ENCODE results near the gene BABAM2. TPM values are rescaled to one million over a fixed set of nuclear protein-coding genes. Genes with fewer than 3 reads are reported as not detected.

The BABAM2 gene
- total RNA-seq, 1 donor from 2014 or later, result 58.9 TPM

DNA sequence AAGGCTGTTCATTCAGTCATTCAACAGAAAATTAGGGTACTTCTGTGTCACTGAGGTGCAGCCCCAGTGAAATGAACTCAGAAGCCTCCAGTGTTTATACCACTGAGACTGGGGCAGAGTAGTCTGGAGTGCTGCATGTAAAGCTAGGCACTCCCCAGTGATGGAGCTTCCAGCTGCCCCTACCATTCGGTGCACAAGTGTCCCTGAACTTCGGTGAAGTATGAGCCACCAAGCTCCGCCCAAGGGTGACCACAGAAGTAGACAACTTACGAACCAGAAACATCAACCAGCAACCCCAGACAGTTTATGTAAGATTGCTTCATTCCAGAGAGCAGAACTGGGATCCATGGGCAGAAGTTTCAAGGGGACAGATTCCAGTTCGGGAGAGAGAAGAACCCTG, 431.5 kb downstream of the BABAM2 start:
- intact Hi-C loops (cut with micrococcal nuclease), result no loop called here
- no peak overlapping the region for H3K27ac ChIP-seq (replicated peaks)
- H3K27me3 ChIP-seq (ENCODE audit: low read depth), result no peaks in the 10 kb centered on the region
- peaks cover 8% of the 10 kb centered on the region for H3K4me1 ChIP-seq
- no peak overlapping the region for H3K4me3 ChIP-seq
- H3K9me3 ChIP-seq (replicated peaks), result no peaks in the 10 kb centered on the region
- DNase-seq, result no peak
- TF ChIP-seq CTCF (IDR thresholded peaks at IDR 0.05; ENCODE audit: borderline replicate concordance), result no peak
- H3K36me3 ChIP-seq, result peaks cover 4% of the 10 kb centered on the region

- no peak for DNase-seq
- H3K36me3 ChIP-seq, result peaks cover 4% of the 10 kb centered on the region
- TF ChIP-seq CTCF (IDR thresholded peaks at IDR 0.05; ENCODE audit: borderline replicate concordance), result no peak
Observed at GRCh38 chr2:28322456-28322855, 431.9 kb downstream of the BABAM2 start.

DNA sequence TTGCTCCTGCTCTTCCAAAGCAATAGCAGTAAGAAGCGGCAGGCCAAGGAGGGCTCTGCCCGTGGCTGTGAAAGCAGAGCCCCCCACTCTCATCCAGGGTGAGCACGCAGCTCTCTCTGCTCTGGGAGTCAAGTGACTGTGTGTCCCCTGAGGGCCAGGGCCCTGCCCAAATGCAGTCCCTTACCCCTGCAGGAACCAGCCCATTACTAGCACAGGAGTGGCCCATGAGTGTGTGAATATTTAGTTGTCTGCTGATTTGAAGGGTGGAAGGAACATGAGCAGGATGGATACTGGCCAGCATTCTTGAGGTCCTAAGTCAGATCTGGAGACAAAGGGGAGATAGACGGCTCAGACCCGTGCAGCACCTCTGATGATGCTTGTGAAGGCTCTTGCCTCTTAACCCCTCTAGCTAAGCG, 432.5 kb downstream of the BABAM2 start:
- Histone ChIP-seq H3K36me3 (peaks cover 4% of the 10 kb centered on the region), H3K4me1 (peaks cover 14% of the 10 kb centered on the region), H3K9me3 (replicated peaks) (no peaks in the 10 kb centered on the region), H3K27me3 (ENCODE audit: low read depth) (no peaks in the 10 kb centered on the region), H3K4me3 (no peak overlapping the region), H3K27ac (replicated peaks) (no peak overlapping the region)
- TF ChIP-seq CTCF (IDR thresholded peaks at IDR 0.05; ENCODE audit: borderline replicate concordance), result no peak
- no peak for DNase-seq
- intact Hi-C loops (cut with micrococcal nuclease), result no loop called here

More at GRCh38 chr2:28322456-28322855, 431.9 kb downstream of the BABAM2 start:
- Histone ChIP-seq H3K9me3 (replicated peaks) (no peaks in the 10 kb centered on the region), H3K27me3 (ENCODE audit: low read depth) (no peaks in the 10 kb centered on the region), H3K4me3 (no peak overlapping the region), H3K4me1 (peaks cover 10% of the 10 kb centered on the region), H3K27ac (replicated peaks) (no peak overlapping the region)
- intact Hi-C loops (cut with micrococcal nuclease), result no loop called here

DNA sequence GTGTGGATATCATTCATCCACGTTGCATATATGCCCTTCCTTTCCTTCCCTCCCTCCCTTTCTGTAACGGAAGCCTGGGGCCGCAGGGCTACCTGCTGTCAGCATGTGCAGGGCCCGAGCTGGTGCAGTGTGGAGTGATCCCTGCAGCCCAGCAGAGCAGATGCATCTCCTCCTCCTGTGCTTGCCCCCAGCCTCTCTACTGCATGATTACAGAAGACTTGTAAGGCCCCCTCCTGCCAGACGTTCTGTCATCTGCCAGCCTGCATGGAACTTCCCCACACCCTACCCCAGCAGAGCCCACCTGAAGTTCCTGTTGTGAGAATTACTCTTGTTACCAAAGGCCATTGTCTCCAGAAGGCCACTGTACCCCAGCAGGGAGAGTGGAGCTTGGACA, 434.6 kb downstream of the BABAM2 start:
- H3K4me3 ChIP-seq, result no peak overlapping the region
- no peaks in the 10 kb centered on the region for H3K9me3 ChIP-seq (replicated peaks)
- H3K36me3 ChIP-seq, result peaks cover 2% of the 10 kb centered on the region
- intact Hi-C loops (cut with micrococcal nuclease), result no loop called here
- H3K4me1 ChIP-seq, result peaks cover 20% of the 10 kb centered on the region
- no peak for TF ChIP-seq CTCF (IDR thresholded peaks at IDR 0.05; ENCODE audit: borderline replicate concordance)
- no peak overlapping the region for H3K27ac ChIP-seq (replicated peaks)
- no peaks in the 10 kb centered on the region for H3K27me3 ChIP-seq (ENCODE audit: low read depth)
- no peak for DNase-seq

DNA sequence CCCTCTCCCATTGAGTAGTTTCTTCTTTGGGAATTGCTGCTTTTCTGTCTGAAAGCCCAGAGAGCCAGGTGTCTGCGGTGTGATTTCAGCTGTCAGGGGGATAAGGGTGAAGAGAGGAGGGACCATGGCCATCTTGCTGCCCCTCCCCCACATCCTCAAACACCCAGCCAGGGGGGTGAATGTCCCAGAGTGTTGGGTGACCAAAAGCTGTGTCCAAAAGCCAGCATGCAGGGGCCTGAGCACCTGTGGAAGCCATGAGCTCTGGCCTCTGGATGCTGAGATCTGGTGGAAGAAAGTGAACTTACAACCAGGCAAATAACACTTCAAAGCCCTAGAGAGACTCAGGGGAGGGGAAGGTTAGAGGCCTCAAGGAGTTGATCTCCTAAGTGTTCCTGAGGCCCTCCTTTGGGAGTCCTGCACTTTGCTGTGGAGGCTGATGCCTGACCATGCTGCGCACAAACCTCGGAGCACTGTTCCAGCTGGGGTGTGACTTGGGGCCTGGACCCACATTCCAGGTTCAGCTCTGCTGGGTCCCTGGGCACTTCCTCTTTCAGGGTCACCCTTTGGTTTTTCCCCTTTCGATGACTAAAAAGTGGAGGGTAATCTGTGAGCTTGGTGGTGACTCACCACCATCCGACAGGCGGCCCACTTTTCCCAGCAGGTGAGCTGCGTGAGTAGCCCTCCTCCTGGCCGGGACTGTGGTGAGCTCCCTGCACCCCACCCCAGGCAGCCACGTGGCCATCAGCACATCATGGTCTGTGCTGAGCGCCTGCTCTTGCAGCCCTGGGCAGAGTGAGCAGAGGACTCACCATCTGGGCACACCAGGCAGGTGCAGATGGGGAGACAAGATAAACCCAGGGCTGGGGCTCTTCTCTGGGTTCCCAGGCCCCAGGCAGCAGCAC, 435.3 kb downstream of the BABAM2 start:
- intact Hi-C loops (cut with micrococcal nuclease), result no loop called here
- Histone ChIP-seq H3K27me3 (ENCODE audit: low read depth) (no peaks in the 10 kb centered on the region), H3K9me3 (replicated peaks) (no peaks in the 10 kb centered on the region), H3K27ac (replicated peaks) (no peak overlapping the region), H3K36me3 (no peaks in the 10 kb centered on the region), H3K4me3 (no peak overlapping the region), H3K4me1 (peaks cover 20% of the 10 kb centered on the region)
- DNase-seq, result no peak
- TF ChIP-seq CTCF (IDR thresholded peaks at IDR 0.05; ENCODE audit: borderline replicate concordance), result no peak

Data from left ventricle myocardium inferior (tissue), 1 donor.